Measurements from ENCODE around the gene HYCC1.
"Not testable (repeated sequence)": the region's sequence is repeated elsewhere in the genome, so short reads cannot be mapped to it uniquely, and the experiment has no call there.

Gene HYCC1

DNA sequence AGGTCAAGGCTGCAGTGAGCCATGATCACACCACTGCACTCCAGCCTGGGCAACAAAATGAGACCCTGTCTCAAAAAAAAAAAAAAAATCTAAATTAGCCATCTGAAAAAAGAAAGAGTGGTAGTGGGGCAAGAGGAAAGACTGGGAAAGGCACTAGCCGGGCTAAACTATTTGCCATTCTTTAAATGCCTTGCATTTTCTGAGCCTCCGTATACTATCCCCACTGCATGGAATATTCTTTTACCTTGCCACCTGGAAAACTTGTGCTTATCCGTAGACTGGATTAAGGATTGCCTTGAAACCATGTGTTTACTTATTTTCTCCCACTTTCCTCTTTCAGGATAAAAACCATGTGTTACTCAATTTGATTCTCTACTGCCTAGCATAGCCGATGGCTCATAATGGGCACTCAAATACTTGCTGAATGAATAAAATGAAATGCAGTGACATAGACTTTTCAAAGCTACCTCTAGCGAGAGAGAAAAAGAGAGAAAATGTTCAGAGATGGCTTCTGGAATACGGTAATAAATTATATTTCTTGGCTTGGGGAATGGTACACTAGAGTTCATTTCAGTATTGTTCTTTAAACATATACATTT, 30.6 kb downstream of the HYCC1 start:
- DNase-seq (ENCODE audit: low spot score) = no peak

- DNase-seq (ENCODE audit: low spot score) = no peak
Measured at GRCh38 chr7:22980422-22980821, 33.5 kb downstream of the HYCC1 start.

- DNase-seq (ENCODE audit: low spot score) = no peak
Measured at GRCh38 chr7:22979861-22980260, 34.1 kb downstream of the HYCC1 start.

GRCh38 chr7:22979251-22979650, 34.7 kb downstream of the HYCC1 start:
- no peak for DNase-seq (ENCODE audit: low spot score)

DNA sequence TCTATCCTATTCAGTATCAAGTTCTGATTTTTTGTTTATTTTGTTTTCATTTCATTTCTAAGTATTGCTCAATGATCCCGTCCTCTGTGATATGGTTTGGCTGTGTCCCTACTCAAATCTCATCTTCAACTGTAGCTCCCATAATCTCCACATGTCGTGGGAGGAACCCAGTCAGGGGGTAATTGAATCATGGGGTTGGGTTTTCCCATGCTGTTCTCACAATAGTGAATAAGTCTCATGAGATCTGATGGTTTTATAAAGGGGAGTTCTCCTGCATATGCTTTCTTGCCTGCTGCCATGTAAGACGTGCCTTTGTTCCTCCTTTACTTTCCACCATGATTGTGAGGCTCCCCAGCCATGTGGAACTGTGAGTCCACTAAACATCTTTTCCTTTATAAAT, 39.3 kb downstream of the HYCC1 start:
- DNase-seq (ENCODE audit: low spot score) = not testable (repeated sequence)

- no peak for DNase-seq (ENCODE audit: low spot score)
Measured at GRCh38 chr7:22972207-22972606, 41.7 kb downstream of the HYCC1 start.

DNA sequence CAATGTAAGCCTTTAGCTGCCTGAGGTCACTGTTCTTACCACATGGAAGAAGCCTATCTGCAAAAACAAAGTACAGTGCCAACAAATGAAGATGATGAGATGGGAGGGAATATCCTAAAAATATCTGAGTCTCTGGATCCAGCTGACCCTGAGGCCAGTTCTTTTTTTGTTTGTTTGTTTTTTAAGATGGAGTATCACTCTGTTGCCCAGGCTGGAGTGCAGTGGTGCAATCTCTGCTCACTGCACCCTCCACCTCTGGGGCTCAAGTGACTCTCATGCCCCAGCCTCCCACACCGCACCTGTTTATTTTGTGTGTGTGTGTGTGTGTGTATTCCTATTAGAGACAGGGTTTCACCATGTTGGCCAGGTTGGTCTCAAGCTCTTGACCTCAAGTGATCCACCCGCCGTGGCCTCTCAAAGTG, 44.9 kb downstream of the HYCC1 start:
- DNase-seq (ENCODE audit: low spot score) = no peak
